HG03280 (cell line): Measurements from ENCODE around the gene GABRG3.
"Not testable (repeated sequence)": the region's sequence is repeated elsewhere in the genome, so short reads cannot be mapped to it uniquely, and the experiment has no call there.

Experiments
- ATAC-seq: cut with Tn5 transposase; IDR thresholded peaks from one replicate; pipeline ENCODE4 v1.9.1; 2021; ENCODE audit warnings: mild to moderate bottlenecking, moderate library complexity; ENCODE audit not compliant: unreplicated experiment

Gene GABRG3

DNA sequence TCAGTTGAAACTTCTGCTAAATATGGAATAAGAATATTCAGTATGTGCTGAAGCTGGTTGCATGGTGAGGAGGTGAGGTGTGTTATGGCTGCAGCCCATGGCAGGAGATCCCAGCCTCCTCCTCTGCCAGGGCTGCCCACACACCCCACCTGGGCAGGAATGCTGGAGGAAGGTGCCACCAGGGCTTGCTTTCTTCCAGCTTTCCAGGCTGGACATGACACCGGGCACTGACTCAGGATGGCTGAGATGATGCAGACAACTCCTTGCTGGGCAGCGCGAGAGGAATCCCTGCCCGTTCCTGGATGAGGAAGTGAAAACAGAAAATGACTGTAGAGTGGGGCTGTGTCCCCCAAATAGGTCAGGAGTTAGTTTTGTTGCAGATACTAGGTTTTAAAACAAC is 14.1 kb downstream of the GABRG3 start:
- ATAC-seq, result no peak

DNA sequence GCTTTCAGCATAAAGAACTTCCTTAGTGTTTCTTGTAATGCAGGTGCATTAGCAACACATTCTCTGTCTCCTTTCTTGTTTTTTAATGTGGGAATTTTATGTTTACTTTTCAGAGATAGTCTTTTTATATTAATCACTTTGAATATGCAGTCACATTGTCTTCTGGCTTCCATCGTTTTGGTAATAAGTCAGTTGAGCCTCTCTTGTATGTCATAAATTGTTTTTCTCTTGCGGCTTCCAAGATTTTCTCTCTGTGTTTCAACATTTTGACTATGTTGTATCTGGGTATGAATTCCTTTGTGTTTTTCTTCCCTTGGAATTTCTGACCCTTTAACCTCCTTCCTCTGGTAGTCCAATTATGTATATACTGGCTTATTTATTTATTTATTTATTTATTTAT is 25.3 kb downstream of the GABRG3 start:
- ATAC-seq, result no peak

DNA sequence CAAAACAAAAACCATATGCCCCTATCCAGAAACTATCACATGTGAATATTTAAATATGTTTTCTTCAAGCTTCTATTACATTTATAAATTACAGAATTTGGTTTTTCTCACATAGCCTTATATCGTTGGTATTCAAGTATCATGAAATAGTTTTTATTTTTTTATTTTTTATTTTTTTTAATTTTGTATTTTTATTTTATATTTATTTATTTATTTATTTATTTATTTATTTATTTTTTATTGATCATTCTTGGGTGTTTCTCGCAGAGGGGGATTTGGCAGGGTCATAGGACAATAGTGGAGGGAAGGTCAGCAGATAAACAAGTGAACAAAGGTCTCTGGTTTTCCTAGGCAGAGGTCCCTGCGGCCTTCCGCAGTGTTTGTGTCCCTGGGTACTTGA is 32.0 kb downstream of the GABRG3 start:
- ATAC-seq, result not testable (repeated sequence)

DNA sequence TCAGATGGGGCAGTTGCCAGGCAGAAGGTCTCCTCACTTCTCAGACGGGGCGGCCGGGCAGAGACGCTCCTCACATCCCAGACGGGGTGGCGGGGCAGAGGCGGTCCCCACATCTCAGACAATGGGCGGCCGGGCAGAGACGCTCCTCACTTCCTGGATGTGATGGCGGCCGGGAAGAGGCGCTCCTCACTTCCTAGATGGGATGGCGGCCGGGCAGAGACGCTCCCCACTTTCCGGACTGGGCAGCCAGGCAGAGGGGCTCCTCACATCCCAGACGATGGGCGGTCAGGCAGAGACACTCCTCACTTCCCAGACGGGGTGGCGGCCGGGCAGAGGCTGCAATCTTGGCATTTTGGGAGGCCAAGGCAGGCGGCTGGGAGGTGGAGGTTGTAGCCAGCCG is 33.2 kb downstream of the GABRG3 start:
- not testable (repeated sequence) for ATAC-seq

DNA sequence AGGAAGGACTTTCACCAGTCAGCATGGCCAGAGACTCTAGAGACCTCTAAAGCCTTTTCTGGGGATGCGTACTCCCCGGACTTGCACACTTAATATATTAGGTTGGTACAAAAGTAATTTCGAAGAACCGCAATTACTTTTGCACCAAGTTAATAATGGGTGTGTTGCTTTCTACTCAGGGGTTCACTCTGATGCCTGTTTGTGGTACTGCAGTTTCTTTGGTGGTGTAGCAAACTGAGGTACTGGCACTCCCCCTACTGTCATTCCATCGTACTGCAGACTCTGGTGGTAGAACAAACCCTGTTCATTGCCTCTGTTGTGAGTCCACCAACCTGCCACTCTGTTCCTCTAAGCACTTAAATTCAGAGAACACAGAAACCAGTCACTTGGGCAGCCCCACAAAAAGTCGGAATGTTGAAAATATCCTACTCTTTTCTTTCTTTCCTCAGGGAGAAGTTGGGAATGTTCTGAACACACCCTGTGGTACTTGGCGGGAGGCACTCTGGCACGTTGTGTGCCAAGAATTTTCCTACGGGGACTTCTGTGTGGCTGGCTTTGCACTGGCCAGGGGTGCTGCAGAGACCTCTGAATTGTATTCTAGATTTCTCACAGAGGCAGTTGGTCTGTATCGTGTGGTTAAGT is 46.3 kb downstream of the GABRG3 start:
- no peak for ATAC-seq

DNA sequence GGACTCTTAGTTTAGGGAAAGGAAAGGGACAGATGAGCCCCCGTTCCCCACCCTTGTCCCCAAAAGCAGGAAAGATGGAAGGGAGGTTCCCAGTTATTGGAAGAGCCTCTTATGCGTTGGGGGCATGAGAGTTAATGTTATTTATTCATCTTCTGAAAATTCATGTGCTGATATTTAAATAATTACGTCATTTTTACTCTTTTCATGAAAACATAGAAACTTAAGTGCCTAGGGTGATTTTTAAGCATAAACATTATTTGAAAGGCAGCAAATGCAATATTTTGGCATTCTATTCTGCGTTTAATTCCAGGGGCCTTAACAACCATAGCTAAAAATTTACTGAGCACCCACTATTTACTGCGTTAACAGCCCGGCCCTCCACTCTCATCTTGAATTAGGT is 48.7 kb downstream of the GABRG3 start:
- ATAC-seq, result no peak

DNA sequence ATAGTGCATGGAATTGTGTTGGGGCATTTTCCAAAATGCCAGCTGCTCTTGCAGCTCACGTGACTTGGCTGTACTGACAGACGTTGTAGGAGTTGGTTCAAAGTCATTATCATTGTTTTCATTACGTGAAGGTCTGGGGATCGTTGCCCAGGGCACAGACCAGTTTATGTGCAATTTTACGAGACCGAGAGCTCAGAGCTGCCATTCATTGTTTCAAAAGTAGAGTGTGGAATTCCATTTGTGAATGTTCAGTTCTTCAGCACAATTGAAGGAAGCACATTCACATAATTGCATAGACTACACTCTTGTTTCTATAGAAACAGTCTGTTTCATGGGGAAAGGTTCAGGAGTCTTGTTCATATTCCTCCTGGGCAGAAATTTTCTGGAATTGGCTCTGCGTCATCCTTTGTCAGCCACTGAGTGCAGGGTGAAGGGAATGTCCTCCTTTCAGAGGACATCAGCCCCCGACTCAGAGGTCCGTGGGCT is 54.5 kb downstream of the GABRG3 start:
- ATAC-seq, result no peak

DNA sequence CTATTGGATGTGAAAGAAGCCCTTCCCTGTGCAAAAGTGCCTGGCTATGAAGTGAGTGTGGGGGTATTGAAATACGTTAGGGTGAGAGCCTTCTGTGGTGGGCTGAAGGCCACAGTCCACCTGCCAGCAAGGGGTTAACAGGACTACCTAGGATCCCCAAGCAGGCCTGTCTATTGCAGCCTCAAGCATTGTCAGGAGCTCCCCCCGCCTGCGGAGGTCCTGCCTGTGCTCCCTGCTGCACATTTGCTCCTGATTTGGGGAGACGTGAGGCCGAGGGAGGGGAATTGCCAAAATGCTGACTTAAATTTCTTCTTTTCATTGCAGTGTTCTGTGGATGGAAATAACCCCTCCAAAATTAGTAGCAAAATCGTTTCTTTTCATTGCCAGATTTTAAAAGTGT is 56.2 kb downstream of the GABRG3 start:
- ATAC-seq, result no peak

DNA sequence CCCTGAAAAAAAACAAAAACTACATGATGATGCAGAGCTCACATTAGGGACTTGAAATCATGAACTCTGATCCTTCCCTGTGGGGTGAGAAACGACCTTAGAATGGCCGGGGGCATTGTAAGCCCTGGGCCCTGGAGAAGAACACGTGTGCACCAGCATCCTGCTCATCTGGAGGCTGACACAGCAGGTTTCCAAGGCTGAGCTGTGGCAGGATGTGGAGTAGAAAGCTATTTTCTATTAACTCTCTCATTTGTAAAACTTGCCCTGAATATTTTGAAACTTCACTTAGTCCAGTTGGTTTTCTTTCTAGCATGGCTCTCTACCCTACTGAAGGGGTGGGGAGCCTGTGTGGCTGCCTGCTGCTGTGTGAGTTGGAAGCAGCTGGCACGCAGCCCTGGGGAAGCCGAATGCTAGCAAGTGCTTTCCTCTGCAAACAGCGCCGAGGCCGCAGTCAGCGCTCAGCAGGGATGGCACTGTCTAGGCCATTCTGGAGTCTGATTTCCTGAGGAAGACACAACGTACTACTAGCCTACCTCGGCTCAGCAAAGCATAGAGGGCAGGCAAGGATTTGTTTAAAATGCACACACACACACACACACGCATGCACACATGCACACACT is 58.0 kb downstream of the GABRG3 start:
- ATAC-seq, result no peak

DNA sequence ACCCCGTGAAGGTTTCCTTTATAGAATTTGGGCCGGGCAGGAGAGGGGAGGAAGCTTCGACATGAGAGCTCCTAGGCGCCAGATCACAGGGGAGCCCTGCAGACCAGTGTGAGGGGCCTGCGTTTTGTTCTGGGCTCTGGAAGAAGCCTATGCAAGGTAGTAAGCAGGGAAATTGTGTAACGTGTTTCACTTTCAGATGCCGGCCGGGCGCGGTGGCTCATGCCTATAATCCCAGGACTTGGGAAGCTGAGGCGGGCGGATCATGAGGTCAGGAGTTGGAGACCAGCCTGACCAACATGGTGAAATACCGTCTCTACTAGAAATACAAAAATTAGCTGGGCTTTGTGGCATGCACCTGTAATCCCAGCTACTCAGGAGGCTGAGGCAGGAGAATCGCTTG is 65.2 kb downstream of the GABRG3 start:
- no peak for ATAC-seq

DNA sequence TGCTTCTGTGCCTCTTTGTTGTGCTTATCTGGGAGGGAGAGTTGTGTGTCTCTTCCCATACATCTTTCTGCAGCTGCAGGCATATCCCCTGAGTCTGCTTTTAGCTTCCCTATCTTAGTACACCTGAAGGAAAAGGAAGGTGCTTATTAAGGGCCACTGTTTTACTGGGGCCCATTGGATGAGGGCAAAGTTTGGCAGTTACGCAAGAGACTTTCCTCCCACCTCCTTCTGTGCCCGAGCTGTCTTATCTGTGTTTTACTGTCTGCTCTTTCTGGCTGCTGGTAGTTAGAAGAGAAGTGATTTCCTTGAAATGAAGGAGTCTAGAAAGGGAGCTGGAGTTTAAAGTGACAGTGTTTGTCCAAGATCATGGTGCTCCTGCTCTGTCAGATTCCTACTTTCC is 66.5 kb downstream of the GABRG3 start:
- no peak for ATAC-seq

DNA sequence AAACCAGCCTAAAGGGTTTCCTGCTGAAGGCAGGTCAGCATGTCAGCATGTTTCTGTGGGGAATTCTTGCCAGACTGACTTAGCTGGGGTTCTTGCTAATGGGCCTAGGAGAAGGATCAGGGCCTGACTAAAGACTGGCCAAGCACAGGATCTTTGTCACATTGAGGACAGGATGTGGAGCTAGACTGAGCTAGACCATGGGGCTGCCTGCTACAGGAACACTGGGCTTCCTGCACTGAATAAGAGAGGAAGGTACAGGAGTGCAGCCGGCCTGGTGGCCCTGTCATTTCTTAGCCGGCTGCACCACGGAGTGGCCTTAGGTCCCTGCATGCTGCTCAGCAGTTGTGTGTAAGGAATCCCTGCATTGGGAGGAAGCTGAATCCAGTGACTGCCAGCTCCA is 68.2 kb downstream of the GABRG3 start:
- no peak for ATAC-seq

DNA sequence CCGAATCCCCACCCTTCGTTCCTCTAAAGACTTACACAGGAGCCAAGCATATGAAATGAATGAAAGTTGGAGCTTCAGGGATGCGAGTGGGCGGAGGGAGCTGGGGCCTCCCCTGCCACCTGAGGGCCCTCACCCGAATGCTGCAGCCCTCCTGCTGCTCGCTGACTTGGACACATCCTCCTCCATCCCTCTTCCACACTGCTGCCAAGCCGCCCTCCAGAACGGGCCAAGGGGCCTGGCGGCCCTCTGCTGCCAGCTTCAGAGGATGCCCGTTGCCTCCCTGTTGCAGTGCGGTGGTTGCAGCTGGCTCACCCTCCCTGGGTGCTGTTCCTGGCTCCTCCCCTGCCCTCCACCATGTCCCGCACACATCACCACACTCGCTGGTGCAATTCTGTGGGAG is 71.2 kb downstream of the GABRG3 start:
- ATAC-seq, result no peak

DNA sequence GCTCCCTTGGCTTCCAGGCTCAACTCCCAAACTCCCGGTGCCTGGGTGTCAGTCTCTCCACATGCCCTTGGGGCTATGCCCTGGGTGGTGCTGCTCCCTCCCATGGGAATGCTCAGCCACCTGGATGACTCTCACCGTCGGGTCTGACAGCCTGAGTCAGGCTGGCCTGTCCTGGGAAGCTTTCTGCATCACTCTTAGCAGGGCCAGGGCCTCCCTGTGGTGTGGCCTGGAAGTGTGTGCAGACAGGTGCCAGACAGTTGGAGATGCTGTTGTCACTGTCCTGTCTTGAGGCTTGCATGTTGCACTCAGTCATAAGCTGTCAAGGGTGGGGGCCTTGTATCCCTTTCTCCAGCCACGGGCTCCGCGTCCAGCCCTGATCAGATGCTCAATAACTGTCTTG is 71.7 kb downstream of the GABRG3 start:
- no peak for ATAC-seq

DNA sequence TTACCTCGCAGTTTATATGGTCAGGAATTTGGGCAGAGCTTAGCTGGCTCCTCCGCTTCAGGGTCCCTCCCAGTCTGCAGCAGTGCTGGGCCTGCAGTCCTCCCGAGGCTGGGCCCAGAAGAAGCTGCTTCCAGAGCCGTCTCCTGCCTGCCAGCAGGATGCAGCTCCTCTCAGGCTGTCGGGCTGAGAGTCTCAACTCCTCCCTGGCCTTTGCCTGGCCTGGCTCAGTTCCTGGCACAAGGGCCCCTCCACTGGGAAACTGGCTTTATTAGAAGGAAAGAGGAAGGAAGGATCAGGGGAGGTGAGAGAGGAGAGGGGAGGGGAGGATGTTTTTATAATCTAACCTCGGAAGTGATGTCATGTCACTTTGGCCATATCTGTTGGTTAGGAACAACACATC is 72.8 kb downstream of the GABRG3 start:
- ATAC-seq, result no peak

DNA sequence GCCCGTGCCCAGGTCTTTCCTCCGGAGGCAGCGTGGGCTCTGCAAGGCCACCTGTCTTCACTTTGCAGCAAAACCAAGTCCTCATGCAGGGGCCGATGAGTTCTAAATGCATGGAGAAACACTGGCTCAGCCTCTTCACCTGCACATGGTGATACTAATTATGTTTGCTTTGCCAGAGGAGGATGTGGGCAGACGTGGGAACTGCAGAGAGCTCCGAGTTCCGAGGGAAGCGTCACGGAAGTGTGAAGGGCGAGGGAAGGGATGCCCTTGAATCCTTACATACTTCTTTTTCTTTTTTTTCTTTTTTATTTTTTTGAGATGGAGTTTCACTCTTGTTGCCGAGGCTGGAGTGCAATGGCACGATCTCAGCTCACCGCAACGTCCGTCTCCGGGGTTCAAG is 74.8 kb downstream of the GABRG3 start:
- ATAC-seq, result no peak

DNA sequence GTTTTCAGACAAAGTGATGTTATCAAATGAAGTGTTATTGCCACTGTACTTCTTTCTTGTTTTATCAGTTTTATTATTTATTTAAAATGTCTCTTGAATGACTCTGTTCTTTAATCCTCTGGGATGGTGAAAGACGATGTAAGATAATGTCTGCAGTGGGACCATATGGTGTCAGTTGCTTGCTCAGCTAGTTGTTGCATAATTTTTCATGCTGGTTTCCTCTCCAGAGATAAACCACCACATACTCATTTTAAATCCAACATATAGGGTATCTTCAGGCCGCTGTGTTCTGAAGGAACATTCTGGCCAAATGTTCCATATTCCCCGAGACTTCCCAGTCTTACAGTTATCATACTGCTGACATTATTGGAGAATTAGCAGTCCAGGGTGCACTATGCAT is 75.9 kb downstream of the GABRG3 start:
- ATAC-seq, result no peak

DNA sequence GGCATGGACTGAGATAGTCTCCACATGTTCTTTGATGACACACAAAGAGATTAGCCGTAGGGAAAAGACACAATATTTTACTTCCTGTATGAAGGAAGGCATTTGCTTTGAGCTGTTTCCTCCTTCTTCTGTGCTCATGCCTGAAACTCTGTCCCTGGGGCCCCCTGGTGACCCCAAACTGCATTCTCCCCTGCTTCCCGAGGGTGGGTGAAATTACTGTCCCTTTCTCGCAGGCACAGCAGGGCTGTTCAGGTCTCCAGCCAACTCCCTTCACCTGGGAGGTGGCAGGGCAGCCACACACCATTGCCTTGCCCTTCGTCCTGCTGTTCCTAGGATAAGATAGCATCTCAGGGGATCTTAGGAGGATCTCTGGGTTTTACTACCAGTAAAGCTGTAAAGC is 79.2 kb downstream of the GABRG3 start:
- ATAC-seq, result no peak

DNA sequence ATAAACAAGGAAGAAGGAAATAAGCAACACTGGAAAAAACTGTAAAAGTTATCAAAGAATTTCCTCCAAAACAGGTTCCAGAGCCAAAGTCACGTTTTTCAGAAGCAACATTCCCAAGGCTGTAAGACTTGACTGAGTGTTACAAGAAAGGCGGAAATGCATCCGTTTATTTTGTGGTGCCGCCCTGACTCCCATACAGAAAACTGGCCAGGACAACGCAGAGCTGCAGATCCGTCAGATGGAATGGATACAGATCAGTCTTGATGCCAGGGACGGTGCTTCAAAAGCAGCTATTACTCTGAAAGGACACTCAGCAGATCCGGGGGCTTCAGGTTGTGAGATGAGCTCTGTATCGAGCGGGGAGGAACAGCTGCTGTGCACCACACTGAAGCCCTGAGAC is 83.4 kb downstream of the GABRG3 start:
- ATAC-seq, result no peak

DNA sequence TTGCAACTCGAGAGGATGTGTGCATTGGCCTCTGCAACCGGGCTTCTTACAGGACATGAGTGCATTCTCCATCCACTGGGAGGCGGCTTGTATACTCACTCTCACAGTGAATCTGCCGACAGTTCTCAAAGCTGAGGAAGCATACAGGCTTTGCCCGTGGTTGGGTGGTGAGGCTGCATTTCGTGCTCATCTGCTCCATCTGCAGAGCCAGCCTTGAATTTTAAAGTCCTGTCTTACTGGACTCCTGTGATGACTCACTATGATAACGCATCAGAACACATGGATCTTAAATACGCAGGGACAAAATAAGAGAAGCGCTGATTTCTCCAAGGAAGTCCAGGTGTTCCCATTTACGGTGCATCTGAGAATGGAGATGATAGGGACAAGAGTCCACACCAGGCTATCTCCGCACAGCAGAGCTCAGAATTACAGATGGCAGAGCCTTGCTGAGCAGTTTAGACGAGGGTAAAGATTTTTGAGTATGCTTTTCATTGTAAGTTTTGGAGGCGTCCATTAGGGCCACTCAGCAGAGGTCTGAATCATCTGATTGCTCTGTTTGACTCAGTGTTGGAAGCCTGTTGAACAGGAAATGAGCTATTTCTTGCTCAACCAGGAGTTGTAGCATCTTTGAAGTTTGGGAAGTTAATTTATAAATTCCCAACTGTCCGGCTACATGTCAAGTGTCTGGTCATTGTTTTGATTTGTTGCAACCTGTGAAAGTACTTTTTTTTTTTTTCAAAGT is 87.1 kb downstream of the GABRG3 start:
- ATAC-seq, result no peak

DNA sequence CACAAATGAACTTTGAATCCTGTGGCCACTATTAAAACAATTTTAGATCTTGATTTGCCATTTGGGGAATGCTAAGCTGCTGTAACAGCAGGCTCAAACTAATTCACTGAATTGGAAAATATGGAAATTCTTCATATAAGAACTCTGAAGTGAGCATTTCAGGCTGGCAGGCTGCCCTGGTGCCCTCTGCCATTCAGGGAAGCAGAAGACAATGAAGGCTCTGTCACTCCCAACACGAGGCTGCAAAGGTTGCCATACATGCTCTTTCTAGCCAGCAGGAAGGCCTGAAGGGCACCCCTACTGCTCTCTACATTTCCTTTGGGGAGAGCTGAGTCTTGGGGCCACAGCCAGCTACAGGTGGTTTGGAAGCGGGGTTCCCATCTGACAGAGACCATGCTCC is 88.0 kb downstream of the GABRG3 start:
- ATAC-seq, result no peak

DNA sequence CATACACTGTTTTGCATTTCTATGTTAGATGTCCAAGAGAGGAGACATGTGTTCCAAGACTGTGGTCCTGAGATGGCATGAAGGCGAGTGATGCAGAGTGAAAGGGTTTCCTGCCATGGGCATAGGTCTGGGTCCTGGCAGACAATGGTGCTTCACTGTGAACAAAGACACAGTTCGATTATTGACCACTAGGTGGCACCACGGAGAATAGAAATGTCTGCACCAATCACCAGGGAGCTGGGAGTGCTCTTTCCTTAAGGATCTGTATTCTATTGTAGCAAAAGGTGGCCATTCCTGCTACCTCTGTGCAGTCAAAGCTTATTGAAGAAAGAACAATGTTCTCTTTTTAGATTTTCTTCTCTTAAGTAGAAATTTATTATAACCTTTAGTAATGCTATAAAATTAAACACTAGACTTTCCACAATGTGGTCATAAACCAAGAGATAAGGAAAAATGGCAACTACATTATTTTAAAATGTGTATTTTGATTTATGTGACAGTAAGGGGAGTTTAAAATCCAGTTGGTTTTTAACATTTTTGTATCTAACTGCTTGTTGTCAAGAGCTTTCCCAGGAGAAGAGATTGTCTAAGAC is 88.7 kb downstream of the GABRG3 start:
- no peak for ATAC-seq
